ENCODE measurements around the gene OR10K1. TPM values are rescaled to one million over a fixed set of nuclear protein-coding genes. Genes with fewer than 3 reads are reported as not detected.

OR10K1 gene
- total RNA-seq, 2 donors from 2014 or later = not detected

DNA sequence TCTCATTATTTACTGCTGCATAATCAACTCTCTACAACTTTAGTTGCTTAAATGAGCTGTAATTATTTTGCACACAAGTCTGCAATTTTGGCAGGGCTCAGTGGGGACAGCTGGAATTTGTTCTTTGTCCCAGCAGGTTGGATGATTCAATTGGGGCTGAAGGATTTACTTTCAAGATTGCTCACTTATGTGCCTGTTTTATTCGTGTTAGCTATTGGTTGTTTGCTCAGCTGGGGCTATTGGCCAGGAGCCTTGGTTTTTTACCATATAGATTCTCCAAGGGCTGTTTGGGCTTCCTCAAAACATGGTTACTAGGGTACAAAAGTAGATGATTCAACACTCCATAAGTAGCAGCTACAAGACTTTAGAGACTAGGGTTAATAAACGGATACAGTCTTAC lies 23.8 kb downstream of the OR10K1 start:
- H3K36me3 Mint-ChIP-seq (ENCODE audit: low read depth) = no peaks in the 10 kb centered on the region
- no peaks in the 10 kb centered on the region for H3K27me3 ChIP-seq (ENCODE audit: control insufficient read depth, insufficient read depth, low read length, poor library complexity, severe bottlenecking)
- H3K27ac ChIP-seq (ENCODE audit: low read depth, low read length) = no peak overlapping the region
- WGBS, 2 experiments (ENCODE audit: insufficient coverage in 1 of 2, insufficient read length in 1 of 2) = 79% methylated on average over 2 of the region's 2 CpGs; no CpG with 5 or more reads in 1 of the 2 experiments
- TF ChIP-seq, protein P1, sequence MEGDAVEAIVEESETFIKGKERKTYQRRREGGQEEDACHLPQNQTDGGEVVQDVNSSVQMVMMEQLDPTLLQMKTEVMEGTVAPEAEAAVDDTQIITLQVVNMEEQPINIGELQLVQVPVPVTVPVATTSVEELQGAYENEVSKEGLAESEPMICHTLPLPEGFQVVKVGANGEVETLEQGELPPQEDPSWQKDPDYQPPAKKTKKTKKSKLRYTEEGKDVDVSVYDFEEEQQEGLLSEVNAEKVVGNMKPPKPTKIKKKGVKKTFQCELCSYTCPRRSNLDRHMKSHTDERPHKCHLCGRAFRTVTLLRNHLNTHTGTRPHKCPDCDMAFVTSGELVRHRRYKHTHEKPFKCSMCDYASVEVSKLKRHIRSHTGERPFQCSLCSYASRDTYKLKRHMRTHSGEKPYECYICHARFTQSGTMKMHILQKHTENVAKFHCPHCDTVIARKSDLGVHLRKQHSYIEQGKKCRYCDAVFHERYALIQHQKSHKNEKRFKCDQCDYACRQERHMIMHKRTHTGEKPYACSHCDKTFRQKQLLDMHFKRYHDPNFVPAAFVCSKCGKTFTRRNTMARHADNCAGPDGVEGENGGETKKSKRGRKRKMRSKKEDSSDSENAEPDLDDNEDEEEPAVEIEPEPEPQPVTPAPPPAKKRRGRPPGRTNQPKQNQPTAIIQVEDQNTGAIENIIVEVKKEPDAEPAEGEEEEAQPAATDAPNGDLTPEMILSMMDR (conservative IDR thresholded peaks at IDR 0.05) = no peak
- H3K4me1 Mint-ChIP-seq = no peaks in the 10 kb centered on the region
- DNase-seq = no peak
- no peaks in the 10 kb centered on the region for H3K9me3 Mint-ChIP-seq
- no peaks in the 10 kb centered on the region for H3K9me3 ChIP-seq (ENCODE audit: control insufficient read depth, low read length)
- no peaks in the 10 kb centered on the region for H3K27me3 Mint-ChIP-seq (ENCODE audit: insufficient read depth)
- no peaks in the 10 kb centered on the region for H3K4me1 ChIP-seq (ENCODE audit: control insufficient read depth, insufficient read depth, low read length)
- H3K36me3 ChIP-seq (ENCODE audit: control insufficient read depth, insufficient read depth, low read length) = no peaks in the 10 kb centered on the region
- H3K9ac ChIP-seq (ENCODE audit: extremely low read depth, low read length, poor library complexity, severe bottlenecking) = no peak overlapping the region
- no peak overlapping the region for H3K27ac Mint-ChIP-seq
- no peak overlapping the region for H3K4me3 Mint-ChIP-seq
- H3K4me3 ChIP-seq (ENCODE audit: low read length) = no peak overlapping the region

- H3K9me3 ChIP-seq (ENCODE audit: control insufficient read depth, low read length) = no peaks in the 10 kb centered on the region
- H3K36me3 Mint-ChIP-seq (ENCODE audit: low read depth) = no peaks in the 10 kb centered on the region
Measured at GRCh38 chr1:158491316-158491715, 29.7 kb downstream of the OR10K1 start.

GRCh38 chr1:158493054-158493453 lies 31.4 kb downstream of the OR10K1 start:
- no peaks in the 10 kb centered on the region for H3K9me3 Mint-ChIP-seq
- no peaks in the 10 kb centered on the region for H3K4me1 ChIP-seq (ENCODE audit: control insufficient read depth, insufficient read depth, low read length)
- H3K4me3 ChIP-seq (ENCODE audit: low read length) = no peak overlapping the region
- H3K9ac ChIP-seq (ENCODE audit: extremely low read depth, low read length, poor library complexity, severe bottlenecking) = no peak overlapping the region
- H3K27me3 Mint-ChIP-seq (ENCODE audit: insufficient read depth) = no peaks in the 10 kb centered on the region
- 83 to 89% methylated on average over 3 of the region's 3 CpGs for WGBS, 2 experiments (ENCODE audit: insufficient coverage in 1 of 2, insufficient read length in 1 of 2)
- H3K27ac Mint-ChIP-seq = no peak overlapping the region
- no peak overlapping the region for H3K27ac ChIP-seq (ENCODE audit: low read depth, low read length)
- no peak for DNase-seq
- no peaks in the 10 kb centered on the region for H3K36me3 ChIP-seq (ENCODE audit: control insufficient read depth, insufficient read depth, low read length)
- no peak overlapping the region for H3K4me3 Mint-ChIP-seq
- H3K27me3 ChIP-seq (ENCODE audit: control insufficient read depth, insufficient read depth, low read length, poor library complexity, severe bottlenecking) = no peaks in the 10 kb centered on the region
- H3K9me3 ChIP-seq (ENCODE audit: control insufficient read depth, low read length) = no peaks in the 10 kb centered on the region
- TF ChIP-seq, protein P1 (conservative IDR thresholded peaks at IDR 0.05) = no peak
- no peaks in the 10 kb centered on the region for H3K4me1 Mint-ChIP-seq
- no peaks in the 10 kb centered on the region for H3K36me3 Mint-ChIP-seq (ENCODE audit: low read depth)

More at GRCh38 chr1:158491316-158491715, 29.7 kb downstream of the OR10K1 start:
- no peak overlapping the region for H3K4me3 Mint-ChIP-seq
- no peaks in the 10 kb centered on the region for H3K9me3 Mint-ChIP-seq
- H3K27me3 ChIP-seq (ENCODE audit: control insufficient read depth, insufficient read depth, low read length, poor library complexity, severe bottlenecking) = no peaks in the 10 kb centered on the region
- H3K36me3 ChIP-seq (ENCODE audit: control insufficient read depth, insufficient read depth, low read length) = no peaks in the 10 kb centered on the region
- no peak overlapping the region for H3K27ac Mint-ChIP-seq
- no peaks in the 10 kb centered on the region for H3K27me3 Mint-ChIP-seq (ENCODE audit: insufficient read depth)
- H3K4me1 Mint-ChIP-seq = no peaks in the 10 kb centered on the region
- TF ChIP-seq, protein P1 (conservative IDR thresholded peaks at IDR 0.05) = no peak
- no peak overlapping the region for H3K9ac ChIP-seq (ENCODE audit: extremely low read depth, low read length, poor library complexity, severe bottlenecking)
- no peak for DNase-seq
- no peaks in the 10 kb centered on the region for H3K4me1 ChIP-seq (ENCODE audit: control insufficient read depth, insufficient read depth, low read length)
- no peak overlapping the region for H3K27ac ChIP-seq (ENCODE audit: low read depth, low read length)
- H3K4me3 ChIP-seq (ENCODE audit: low read length) = no peak overlapping the region
- WGBS, 2 experiments (ENCODE audit: insufficient coverage in 1 of 2, insufficient read length in 1 of 2) = 50 to 63% methylated on average over 2 to 3 of the region's 3 CpGs

Measured in endodermal cell (in vitro differentiated cells).